Measurements from ENCODE around the gene DCDC2C. TPM values are rescaled to one million over a fixed set of nuclear protein-coding genes. Genes with fewer than 3 reads are reported as not detected.

Gene DCDC2C
- total RNA-seq, 4 donors from 2014 or later: not detected

DNA sequence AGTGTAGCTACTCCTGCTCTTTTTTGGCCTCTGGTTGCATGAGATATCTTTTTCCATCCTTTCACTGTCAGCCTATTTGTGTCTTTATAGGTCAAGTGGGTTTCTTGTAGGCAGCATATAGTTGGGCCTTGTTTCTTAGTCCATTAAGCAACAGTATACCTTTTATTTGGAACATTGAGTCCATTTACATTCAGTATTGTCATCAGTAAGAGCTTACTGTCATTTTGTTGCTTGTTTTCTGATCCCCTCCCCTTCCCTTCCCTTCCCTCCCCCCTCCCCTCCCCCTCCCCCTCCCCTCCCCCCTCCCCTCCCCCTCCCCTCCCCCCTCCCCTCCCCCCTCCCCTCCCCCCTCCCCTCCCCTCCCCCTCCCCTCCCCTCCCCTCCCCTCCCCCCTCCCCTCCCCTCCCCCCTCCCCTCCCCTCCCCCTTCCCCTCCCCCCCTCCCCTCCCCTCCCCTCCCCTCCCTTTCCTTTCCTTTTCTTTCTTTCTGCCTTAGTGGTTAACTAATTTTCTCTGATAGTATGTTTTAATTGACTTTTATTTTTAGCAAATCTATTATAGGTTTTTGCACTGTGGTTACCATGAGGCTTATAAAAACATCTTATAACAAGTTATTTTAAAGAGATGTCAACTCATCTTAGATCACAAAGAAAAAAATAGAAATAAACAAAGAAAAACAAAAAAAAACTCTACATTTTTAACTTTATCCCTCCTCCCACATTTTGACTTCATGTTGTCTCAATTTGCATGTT, 13.2 kb upstream of the DCDC2C start:
- no peak overlapping the region for H3K4me3 ChIP-seq
- no peaks in the 10 kb centered on the region for H3K27me3 ChIP-seq
- DNase-seq: no peak
- no peak for TF ChIP-seq POLR2A (IDR thresholded peaks at IDR 0.05)
- TF ChIP-seq CTCF (IDR thresholded peaks at IDR 0.05): no peak
- H3K36me3 ChIP-seq: no peaks in the 10 kb centered on the region
- H3K4me1 ChIP-seq: no peaks in the 10 kb centered on the region
- H3K9me3 ChIP-seq: no peaks in the 10 kb centered on the region
- H3K27ac ChIP-seq: no peak overlapping the region

- H3K4me3 ChIP-seq: no peak overlapping the region
- H3K4me1 ChIP-seq: no peaks in the 10 kb centered on the region
- no peak for DNase-seq
- H3K27ac ChIP-seq: no peak overlapping the region
- H3K27me3 ChIP-seq: no peaks in the 10 kb centered on the region
- H3K9me3 ChIP-seq: no peaks in the 10 kb centered on the region
- TF ChIP-seq POLR2A (IDR thresholded peaks at IDR 0.05): no peak
- TF ChIP-seq CTCF (IDR thresholded peaks at IDR 0.05): peak in 1 of 6 experiments; percentile 22
- no peaks in the 10 kb centered on the region for H3K36me3 ChIP-seq
Measured at GRCh38 chr2:3692375-3692774, 11.0 kb upstream of the DCDC2C start.

DNA sequence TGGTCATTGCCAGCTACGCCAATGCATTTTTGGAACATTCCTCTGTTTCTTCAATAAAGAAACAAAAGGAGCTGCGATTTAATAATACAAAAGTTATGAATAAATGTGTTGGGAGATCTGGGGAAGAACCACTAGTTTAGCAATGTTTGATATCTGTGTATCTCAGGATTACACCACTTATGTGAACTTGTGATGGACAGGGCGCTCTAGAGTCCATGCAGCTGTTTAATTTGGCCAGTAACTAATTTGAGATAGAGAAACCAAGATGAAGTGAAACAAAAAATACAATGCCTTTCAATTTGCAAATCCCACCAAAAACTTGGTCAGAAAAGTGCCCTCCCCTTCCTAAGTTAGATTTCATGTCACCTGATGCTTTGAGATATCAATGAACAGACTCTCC, 6.8 kb upstream of the DCDC2C start:
- no peaks in the 10 kb centered on the region for H3K9me3 ChIP-seq
- no peaks in the 10 kb centered on the region for H3K36me3 ChIP-seq
- no peak overlapping the region for H3K4me3 ChIP-seq
- H3K27ac ChIP-seq: no peak overlapping the region
- TF ChIP-seq POLR2A (IDR thresholded peaks at IDR 0.05): no peak
- TF ChIP-seq CTCF (IDR thresholded peaks at IDR 0.05): no peak
- no peaks in the 10 kb centered on the region for H3K4me1 ChIP-seq
- DNase-seq: no peak
- no peaks in the 10 kb centered on the region for H3K27me3 ChIP-seq

DNA sequence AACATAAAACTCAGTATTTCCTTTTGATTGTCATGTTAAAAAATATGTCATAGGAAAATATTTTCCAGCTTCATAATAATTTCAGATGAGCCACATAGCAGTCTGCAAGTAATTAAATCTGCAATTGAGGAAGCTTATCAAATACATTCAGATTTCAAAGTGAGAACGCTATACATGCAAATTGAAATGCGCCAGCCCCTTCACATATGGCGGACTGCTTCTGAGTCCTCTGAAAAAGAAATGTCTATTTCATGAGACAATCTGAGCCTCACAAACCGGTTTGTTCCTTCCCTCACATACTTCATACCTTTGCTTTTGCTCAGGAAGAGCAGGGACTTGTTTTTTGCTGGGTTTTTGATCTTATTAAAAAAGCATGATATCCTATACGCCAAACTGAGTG, 2.3 kb upstream of the DCDC2C start:
- Histone ChIP-seq H3K36me3 (no peaks in the 10 kb centered on the region), H3K9me3 (no peaks in the 10 kb centered on the region), H3K4me1 (no peaks in the 10 kb centered on the region), H3K27me3 (no peaks in the 10 kb centered on the region), H3K27ac (no peak overlapping the region), H3K4me3 (no peak overlapping the region)
- TF ChIP-seq CTCF (IDR thresholded peaks at IDR 0.05): no peak
- no peak for TF ChIP-seq POLR2A (IDR thresholded peaks at IDR 0.05)
- DNase-seq: no peak

DNA sequence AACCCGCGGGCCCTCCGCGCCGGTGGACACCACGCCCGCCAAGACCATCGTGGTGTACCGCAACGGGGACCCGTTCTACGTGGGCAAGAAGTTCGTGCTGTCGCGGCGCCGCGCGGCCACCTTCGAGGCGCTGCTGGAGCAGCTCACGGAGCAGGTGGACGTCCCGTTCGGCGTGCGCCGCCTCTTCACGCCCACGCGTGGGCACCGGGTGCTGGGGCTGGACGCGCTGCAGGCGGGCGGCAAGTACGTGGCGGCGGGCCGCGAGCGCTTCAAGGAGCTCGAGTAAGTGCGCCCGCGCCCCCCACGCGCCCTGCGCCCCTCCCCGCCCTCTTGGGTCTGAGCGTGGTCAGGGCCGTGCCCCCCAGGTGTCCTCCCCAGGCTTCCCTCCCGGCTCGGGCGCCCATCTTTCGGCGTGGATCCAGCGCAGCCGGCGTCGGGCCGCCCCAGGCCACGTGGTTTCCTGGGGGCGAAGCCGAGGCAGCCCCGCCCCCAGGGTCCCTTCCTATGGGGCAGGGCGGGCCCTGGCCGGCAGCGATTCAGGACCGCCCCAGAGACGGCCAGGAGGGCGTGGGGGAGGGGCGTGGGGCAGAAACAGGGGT, 481 bp downstream of the DCDC2C start:
- Histone ChIP-seq H3K4me1 (no peaks in the 10 kb centered on the region), H3K27ac (no peak overlapping the region), H3K9me3 (no peaks in the 10 kb centered on the region), H3K27me3 (no peaks in the 10 kb centered on the region), H3K36me3 (no peaks in the 10 kb centered on the region), H3K4me3 (no peak overlapping the region)
- no peak for DNase-seq
- TF ChIP-seq POLR2A (IDR thresholded peaks at IDR 0.05): no peak
- TF ChIP-seq CTCF (IDR thresholded peaks at IDR 0.05): no peak
